ENCODE measurements around the gene EPSTI1.
"Not testable (repeated sequence)": the region's sequence is repeated elsewhere in the genome, so short reads cannot be mapped to it uniquely, and the experiment has no call there.

The EPSTI1 gene

DNA sequence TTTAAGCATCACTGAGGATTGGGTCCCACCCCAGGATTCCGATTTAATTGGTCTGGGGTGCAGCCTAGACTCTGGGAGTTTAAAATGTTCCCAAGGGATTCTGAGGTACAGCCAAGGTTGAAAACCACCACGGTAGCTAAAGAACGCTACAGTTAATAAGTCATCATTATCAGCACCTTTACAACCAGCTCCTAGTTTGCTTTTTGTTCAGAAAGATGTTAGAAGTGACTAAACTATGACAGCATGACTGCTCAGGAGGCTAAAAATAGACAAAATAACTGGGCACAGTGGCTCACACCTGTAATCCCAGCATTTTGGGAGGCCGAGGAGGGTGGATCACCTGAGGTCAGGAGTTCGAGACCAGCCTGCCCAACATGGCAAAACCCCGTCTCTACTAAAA is 11.7 kb upstream of the EPSTI1 start:
- DNase-seq: no peak

DNA sequence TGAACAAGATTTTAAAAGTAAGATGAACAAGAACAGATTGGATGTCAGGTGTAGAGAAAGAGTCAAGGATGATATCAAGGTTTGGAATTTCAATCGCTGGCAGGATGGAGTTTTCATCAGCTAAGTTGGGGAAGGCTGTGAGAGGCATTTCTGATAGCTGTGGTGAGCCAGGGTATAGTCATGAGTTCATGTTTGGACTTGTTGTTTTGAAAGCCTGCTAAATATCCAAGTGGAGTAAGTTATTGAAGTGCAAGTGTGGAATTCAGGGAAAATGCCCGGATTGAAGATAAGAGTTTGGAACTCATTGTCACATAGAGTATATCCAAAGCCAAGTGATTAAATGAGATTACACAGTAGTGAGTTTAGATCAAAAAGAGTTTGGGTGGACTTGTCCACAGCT is 11.0 kb upstream of the EPSTI1 start:
- no peak for DNase-seq

GRCh38 chr13:43002021-43002420 is 10.0 kb upstream of the EPSTI1 start:
- no peak for DNase-seq

- DNase-seq: no peak
Measured at GRCh38 chr13:43000676-43001075, 8.6 kb upstream of the EPSTI1 start.

DNA sequence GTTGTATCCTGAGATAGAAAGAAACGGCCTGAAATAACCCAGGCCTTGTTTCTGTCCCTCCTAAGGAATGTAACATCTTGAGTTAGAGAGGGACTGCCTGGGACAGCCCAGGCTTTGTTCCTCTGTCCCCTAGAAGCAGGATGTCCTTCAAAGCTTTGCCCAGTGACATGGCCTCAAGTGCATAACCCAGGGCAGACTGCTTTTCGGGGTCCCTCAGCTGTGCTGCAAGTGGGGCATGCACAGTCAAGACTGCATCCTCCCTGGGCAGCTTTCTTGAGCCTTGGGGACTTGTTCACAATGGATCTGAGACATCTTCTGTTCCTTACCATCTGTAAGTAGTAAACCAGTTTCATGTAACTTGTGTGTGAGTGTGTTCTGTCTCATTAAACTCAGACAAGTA is 7.5 kb upstream of the EPSTI1 start:
- DNase-seq: no peak

- DNase-seq: no peak
Measured at GRCh38 chr13:42997381-42997780, 5.3 kb upstream of the EPSTI1 start.

DNA sequence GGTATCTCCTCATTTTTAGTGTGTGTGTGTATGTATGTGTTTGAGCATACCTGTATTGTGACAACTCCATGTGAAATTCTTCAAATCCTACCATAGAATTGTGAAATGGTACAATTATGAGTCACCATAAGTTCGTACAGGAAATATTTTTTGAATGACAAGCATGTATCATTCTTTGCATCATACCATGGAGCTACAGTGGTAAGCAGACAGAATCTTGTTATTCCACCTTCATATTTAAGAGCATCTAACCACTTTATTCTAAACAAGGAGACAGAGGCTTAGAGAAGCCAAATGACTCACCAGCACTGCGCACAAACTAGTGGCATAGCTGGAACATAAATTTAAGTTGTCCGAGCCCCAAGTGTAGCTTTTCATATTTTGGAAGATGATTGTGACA is 4.5 kb upstream of the EPSTI1 start:
- DNase-seq: no peak

DNA sequence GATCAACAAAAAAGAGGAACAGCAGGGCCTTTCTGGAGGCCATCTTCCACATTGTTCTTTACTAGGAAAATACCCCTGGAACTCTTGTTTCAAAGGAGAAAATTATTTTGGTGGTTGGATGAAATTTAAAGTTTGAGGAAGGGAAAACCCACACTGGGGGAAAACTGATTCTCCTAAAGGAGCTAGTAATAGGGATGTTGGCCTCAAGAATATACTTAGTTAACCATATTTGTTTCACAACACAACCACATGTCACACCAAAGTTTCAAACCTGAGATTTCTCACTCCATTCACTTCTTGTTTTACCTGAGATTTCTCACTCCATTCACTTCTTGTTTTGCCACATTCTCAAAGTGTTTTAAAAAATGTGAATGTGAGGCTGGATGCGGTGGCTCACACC is 2.8 kb upstream of the EPSTI1 start:
- no peak for DNase-seq

GRCh38 chr13:42992764-42993122 is 702 bp upstream of the EPSTI1 start:
- no peak for DNase-seq

DNA sequence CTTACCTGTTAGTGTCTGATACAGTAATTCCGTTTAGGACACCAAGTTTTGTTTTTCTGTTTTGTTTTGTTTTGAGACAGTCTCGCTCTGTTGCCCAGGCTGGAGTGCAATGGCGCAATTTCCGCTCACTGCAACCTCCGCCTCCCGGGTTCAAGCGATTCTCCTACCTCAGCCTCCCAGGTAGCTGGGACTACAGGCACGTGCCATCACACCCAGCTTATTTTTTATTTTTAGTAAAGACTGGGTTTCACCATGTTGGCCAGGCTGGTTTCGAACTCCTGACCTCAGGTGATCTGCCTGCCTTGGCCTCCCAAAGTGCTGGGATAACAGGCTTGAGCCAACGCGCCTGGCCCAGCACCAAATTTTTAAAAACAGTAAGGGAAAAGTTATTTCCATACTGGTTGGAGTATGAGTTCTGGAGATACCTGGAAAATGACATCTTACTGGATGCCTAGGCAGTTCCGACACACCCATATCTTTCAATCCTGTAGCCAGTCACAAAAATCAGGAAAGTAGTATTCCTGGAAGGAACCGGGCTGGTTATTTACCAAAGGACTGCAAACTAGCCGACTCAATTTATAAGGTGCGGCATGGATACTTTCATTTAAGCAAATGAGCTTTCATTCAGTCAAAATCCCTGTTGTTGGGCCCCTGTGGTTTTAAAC is 676 bp downstream of the EPSTI1 start:
- not testable (repeated sequence) for DNase-seq

GRCh38 chr13:42990291-42991232 is 1.5 kb downstream of the EPSTI1 start:
- DNase-seq: peak; percentile 21

GRCh38 chr13:42986176-42986574 is 5.9 kb downstream of the EPSTI1 start:
- no peak for DNase-seq

GRCh38 chr13:42985312-42986175 is 6.5 kb downstream of the EPSTI1 start:
- no peak for DNase-seq

GRCh38 chr13:42984691-42985090 is 7.3 kb downstream of the EPSTI1 start:
- no peak for DNase-seq

DNA sequence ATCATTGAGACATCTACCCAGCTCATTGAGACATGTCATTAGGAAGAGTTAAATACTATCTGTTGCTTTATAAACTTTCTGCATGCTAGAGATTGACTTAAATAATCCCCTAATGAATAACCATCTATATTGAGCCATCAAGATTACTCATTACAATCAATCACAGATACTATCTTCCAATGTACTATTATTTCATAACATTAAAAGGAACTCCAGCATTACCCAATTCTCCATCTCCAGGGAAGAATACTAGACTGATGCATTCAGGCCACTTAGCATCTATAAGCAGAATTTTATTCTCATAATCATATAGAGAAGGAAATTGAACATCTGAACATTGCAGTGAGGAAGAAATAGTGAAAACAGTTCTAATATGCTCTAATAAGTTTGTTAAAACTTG is 8.0 kb downstream of the EPSTI1 start:
- DNase-seq: no peak

DNA sequence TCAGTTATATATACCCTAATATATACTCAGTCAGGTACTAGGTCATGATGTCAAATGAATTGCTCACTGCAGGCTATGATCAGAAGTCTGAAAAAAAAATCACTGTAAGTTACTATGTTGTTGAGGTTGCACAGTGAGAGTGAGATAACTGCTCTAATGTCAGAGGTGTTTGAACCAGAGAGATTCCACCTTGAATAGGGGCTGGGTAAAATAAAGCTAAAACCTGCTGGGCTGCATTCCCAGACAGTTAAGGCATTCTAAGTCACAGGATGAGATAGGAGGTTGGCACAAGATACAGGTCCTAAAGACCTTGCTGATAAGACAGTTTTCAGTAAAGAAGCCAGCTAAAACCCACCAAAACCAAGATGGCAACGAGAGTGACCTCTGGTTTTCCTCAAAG is 10.2 kb downstream of the EPSTI1 start:
- DNase-seq: no peak

DNA sequence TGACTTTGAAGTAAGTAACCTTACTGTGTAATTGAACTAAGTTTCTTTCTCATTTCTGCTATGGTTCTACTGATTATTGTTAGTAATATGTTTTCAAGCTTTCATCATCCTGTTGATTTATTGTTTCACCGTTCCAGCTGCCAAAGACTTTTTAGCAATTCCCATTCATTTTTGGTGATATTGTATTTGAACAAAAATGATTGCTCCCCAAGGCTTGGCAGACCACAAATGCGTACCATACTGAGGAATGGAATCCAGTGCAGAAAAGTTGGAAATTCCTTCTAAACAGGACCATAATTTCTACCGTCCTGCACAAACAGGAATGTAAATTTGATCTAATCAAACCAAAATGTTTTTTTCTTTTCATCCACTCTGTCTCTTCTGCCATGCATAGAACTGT is 10.7 kb downstream of the EPSTI1 start:
- no peak for DNase-seq

GRCh38 chr13:42977219-42977659 is 14.8 kb downstream of the EPSTI1 start:
- DNase-seq: no peak

GRCh38 chr13:42976066-42976465 is 16.0 kb downstream of the EPSTI1 start:
- no peak for DNase-seq

- DNase-seq: no peak
Measured at GRCh38 chr13:42973581-42973980, 18.5 kb downstream of the EPSTI1 start.

DNA sequence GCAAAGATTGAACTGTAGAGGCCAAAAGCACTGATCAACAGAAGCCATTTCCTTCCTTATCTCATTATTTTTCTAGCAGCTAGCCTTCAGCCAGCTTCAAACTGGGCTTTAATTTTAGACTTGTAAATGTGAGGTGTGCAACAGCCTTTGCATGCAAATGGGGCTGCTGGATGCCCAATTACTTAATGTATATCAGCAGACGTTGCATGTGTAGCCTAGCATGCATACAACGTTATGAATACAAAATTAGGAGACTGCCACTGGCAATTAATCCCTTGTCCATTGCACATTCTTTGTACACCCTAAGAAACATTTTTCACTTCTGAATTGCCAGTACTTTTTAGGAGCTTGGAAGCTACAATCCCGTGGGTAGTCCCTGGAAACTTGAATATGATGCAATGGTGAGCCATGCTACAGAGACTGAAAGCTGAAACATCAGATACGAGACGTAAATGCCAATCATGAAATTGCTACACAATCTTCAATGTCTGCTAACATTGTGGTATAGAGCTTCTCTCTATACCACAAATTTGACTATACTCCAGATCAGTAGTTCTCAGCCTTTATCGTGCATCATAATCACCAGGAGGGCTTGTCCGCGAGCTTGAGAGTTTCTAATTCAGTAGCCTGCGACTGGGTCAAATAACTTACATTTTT is 20.2 kb downstream of the EPSTI1 start:
- no peak for DNase-seq

GRCh38 chr13:42970824-42971690 is 21.0 kb downstream of the EPSTI1 start:
- peak; percentile 31 for DNase-seq

All from NCI-H446 treated with DMSO at 0.1 percent for 48 hours (cell line).